ENCODE data around the gene GABRR3.

GRCh38 chr3:97972976-97973375 lies 62.1 kb downstream of the GABRR3 start:
- TF ChIP-seq CTCF (conservative IDR thresholded peaks at IDR 0.05 in 1 of 2, IDR thresholded peaks at IDR 0.05 in 1 of 2; ENCODE audit: low read depth in 1 of 2, low read length in 2 of 2) (no peak), EZH2 (IDR thresholded peaks at IDR 0.05; ENCODE audit: low read length, missing control alignments) (no peak)
